ENCODE data around the gene THPO.

GRCh38 chr3:184358124-184358767 lies 19.8 kb downstream of the THPO start:
- TF ChIP-seq NUFIP1 (IDR thresholded peaks at IDR 0.05; ENCODE audit: partially characterized antibody), result no peak
- TF ChIP-seq CBFA2T3 (IDR thresholded peaks at IDR 0.05), result no peak
- no peak for TF ChIP-seq ESRRA (IDR thresholded peaks at IDR 0.05; ENCODE audit: borderline replicate concordance, low read depth)

Data from K562 (cell line).